Cardiac muscle cell (in vitro differentiated cells and primary cell): Measurements from ENCODE around the gene SERPIND1. TPM values are rescaled to one million over a fixed set of nuclear protein-coding genes. Genes with fewer than 3 reads are reported as not detected.

Experiments
- DNase-seq, 2 donors: peaks; one replicate each; pipeline versions ENCODE4 v3.0.0 to v3.0.0-alpha.2; 2010 to 2017; ENCODE audit warnings: low read depth in 1 of 2, low spot score in 1 of 2
- H3K27ac ChIP-seq: fragments of 200-600 bp; sonication (generic); 2 replicates; pipeline ENCODE4 v1.5.1; 2016
- H3K27me3 ChIP-seq: fragments of 200-600 bp; sonication (generic); 2 replicates; pipeline ENCODE4 v1.6.0; 2016; ENCODE audit warnings: control low read depth
- H3K36me3 ChIP-seq: fragments of 200-600 bp; sonication (generic); 2 replicates; pipeline ENCODE4 v1.5.1; 2016; ENCODE audit warnings: control low read depth
- H3K4me1 ChIP-seq: fragments of 200-600 bp; sonication (generic); 2 replicates; pipeline ENCODE4 v1.8.1; 2017; ENCODE audit warnings: low read depth, mild to moderate bottlenecking, mixed run types
- H3K4me3 ChIP-seq: fragments of 200-600 bp; sonication (generic); 2 replicates; pipeline ENCODE4 v1.5.1; 2016; ENCODE audit warnings: mild to moderate bottlenecking
- H3K9me3 ChIP-seq: fragments of 200-600 bp; sonication (generic); 2 replicates; pipeline ENCODE4 v1.5.1; 2017; ENCODE audit warnings: low read depth, mild to moderate bottlenecking, control low read depth
- polyA plus RNA-seq: library from polyadenylated mRNA; unstranded; fragments of >200 nt; fragmentation: Nextera tagmentation; extraction: Ambion mirVana; gene quantifications from 2 replicates; pipeline ENCODE4 v1.2.1, GENCODE V29; 2016
- total RNA-seq: library from RNA; depleted of rRNA; stranded (reverse); fragments of >200 nt; gene quantifications from 2 replicates; pipeline ENCODE4 v1.2.3, GENCODE V29; 2016
- TF ChIP-seq, protein P1 (sequence below): IDR thresholded peaks from 2 replicates; pipeline ENCODE4 v1.5.1; 2012; ENCODE audit warnings: low read depth, mild to moderate bottlenecking, low read length

SERPIND1 gene
- total and polyA plus RNA-seq, 2 experiments from 2014 or later: 0.94 to 1.3 TPM

DNA sequence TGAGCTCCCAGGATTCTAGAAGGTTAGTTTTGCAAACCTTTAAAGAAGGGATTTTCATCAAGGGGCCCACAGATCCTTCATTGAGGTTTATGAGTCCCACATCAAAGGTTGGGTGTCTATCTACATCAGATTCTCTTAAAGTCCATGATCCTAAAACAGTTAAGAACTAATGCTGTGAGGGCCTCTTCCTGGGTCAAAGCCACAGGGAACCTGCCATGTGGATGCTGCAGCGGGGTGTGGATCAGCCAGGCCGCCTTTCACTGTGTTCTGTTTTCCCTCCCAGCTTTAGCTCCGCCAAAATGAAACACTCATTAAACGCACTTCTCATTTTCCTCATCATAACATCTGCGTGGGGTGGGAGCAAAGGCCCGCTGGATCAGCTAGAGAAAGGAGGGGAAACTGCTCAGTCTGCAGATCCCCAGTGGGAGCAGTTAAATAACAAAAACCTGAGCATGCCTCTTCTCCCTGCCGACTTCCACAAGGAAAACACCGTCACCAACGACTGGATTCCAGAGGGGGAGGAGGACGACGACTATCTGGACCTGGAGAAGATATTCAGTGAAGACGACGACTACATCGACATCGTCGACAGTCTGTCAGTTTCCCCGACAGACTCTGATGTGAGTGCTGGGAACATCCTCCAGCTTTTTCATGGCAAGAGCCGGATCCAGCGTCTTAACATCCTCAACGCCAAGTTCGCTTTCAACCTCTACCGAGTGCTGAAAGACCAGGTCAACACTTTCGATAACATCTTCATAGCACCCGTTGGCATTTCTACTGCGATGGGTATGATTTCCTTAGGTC, 5.3 kb downstream of the SERPIND1 start:
- H3K4me3 ChIP-seq: no peak overlapping the region
- TF ChIP-seq, protein P1, sequence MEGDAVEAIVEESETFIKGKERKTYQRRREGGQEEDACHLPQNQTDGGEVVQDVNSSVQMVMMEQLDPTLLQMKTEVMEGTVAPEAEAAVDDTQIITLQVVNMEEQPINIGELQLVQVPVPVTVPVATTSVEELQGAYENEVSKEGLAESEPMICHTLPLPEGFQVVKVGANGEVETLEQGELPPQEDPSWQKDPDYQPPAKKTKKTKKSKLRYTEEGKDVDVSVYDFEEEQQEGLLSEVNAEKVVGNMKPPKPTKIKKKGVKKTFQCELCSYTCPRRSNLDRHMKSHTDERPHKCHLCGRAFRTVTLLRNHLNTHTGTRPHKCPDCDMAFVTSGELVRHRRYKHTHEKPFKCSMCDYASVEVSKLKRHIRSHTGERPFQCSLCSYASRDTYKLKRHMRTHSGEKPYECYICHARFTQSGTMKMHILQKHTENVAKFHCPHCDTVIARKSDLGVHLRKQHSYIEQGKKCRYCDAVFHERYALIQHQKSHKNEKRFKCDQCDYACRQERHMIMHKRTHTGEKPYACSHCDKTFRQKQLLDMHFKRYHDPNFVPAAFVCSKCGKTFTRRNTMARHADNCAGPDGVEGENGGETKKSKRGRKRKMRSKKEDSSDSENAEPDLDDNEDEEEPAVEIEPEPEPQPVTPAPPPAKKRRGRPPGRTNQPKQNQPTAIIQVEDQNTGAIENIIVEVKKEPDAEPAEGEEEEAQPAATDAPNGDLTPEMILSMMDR: no peak

DNA sequence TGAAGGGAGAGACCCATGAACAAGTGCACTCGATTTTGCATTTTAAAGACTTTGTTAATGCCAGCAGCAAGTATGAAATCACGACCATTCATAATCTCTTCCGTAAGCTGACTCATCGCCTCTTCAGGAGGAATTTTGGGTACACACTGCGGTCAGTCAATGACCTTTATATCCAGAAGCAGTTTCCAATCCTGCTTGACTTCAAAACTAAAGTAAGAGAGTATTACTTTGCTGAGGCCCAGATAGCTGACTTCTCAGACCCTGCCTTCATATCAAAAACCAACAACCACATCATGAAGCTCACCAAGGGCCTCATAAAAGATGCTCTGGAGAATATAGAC, 5.9 kb downstream of the SERPIND1 start:
- no peak overlapping the region for H3K4me3 ChIP-seq
- H3K27ac ChIP-seq: no peak overlapping the region
- TF ChIP-seq, protein P1: no peak
- H3K27me3 ChIP-seq: no peaks in the 10 kb centered on the region
- peak in 1 of 2 donors; percentile 83 for DNase-seq
- no peaks in the 10 kb centered on the region for H3K36me3 ChIP-seq
- peaks cover 39% of the 10 kb centered on the region for H3K4me1 ChIP-seq
- H3K9me3 ChIP-seq: no peaks in the 10 kb centered on the region

More for the DNA sequence above, 5.3 kb downstream of the SERPIND1 start:
- no peaks in the 10 kb centered on the region for H3K36me3 ChIP-seq
- DNase-seq: no peak
- no peaks in the 10 kb centered on the region for H3K9me3 ChIP-seq
- no peak overlapping the region for H3K27ac ChIP-seq
- peaks cover 43% of the 10 kb centered on the region for H3K4me1 ChIP-seq
- no peaks in the 10 kb centered on the region for H3K27me3 ChIP-seq

DNA sequence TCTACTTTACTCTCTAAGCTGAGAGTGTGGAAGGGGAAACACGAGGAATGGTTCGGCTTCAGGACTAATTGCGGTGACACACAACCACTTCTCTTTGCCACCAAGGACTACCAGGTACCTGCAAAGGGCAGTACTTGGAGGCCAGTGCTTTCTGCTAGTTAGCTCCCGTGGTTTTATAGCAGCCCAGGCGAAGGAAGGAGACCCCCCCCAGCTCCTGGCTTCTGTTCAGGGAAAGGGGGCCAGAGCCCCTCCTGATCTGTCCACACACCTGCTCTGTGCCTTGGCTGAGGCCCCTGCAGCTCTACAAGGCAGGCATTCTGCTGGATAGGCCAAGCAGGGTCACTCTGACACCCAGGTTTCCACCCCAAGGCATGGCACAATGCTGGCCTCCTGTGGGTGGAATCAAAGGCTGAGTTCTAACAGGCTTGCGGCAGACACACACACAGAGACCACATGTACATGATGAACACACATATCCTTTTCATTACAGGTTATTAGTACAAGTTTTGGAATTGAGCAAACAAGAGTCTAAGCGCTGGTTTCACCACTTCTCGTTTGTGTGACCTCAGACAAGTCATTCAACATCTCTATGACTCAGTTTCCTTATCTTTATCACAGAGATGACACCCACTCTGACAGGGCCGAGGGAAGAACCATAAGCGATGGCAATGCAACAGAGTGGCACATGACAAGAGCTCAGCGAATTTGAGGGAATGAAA, 7.5 kb downstream of the SERPIND1 start:
- peak in 1 of 2 donors; percentile 30 for DNase-seq
- H3K4me1 ChIP-seq: peaks cover 32% of the 10 kb centered on the region
- no peak overlapping the region for H3K27ac ChIP-seq
- no peaks in the 10 kb centered on the region for H3K27me3 ChIP-seq
- no peaks in the 10 kb centered on the region for H3K9me3 ChIP-seq
- no peaks in the 10 kb centered on the region for H3K36me3 ChIP-seq
- TF ChIP-seq, protein P1: no peak
- H3K4me3 ChIP-seq: no peak overlapping the region

DNA sequence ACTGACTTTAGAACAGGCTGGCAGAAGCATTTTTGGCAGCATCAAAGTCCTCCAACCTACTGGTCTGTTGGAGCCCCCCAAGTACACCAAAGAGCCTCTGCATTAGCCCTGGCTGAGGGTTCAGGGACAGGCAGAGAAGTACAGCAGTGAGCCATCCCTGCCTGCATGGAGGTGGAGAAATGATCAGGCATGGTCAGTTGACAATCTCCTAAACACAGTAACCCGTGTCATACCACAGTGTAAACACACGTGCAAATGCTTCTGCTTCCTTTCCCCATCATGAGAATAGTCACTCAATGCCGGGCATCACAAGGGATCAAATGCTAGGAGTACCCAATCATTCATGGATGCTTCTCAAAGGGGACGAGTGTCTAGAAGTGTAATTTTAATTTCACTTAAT, 8.2 kb downstream of the SERPIND1 start:
- H3K4me1 ChIP-seq: peaks cover 31% of the 10 kb centered on the region
- no peaks in the 10 kb centered on the region for H3K36me3 ChIP-seq
- no peak overlapping the region for H3K27ac ChIP-seq
- no peaks in the 10 kb centered on the region for H3K27me3 ChIP-seq
- H3K4me3 ChIP-seq: no peak overlapping the region
- no peak for DNase-seq
- TF ChIP-seq, protein P1: no peak
- no peaks in the 10 kb centered on the region for H3K9me3 ChIP-seq

DNA sequence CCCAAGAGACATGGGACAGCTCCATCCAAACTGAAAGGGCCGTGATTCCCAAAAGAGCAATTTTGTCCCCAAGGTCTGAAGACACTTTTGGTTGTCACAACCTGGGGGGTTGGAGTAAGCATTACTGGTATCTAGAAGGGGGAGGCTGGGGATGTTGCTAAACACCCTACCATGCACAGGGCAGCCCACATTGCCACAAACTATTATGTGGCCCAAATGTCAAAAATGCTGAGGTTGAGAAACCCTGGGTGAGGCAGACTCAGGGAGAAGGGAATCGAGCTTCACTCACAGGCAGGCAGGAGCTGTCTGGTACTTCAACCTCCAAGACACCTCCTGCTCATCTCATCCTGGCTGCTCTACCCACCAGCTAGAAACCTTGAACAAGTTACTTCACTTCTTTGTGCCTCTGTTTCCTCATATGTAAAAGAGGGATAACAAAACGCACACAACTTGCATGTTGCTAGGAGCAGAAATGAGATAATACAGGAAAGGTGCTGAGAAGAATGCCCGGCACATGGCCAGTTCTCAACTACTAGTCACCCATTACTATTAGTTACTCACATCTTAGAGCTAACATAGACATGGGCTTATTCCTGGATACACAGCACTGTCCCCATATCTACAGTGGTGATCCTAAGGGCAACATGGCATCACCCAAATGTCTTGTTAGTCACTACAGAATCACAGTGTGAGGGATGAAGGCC, 8.8 kb downstream of the SERPIND1 start:
- no peak for DNase-seq
- Histone ChIP-seq H3K4me1 (peaks cover 33% of the 10 kb centered on the region), H3K9me3 (no peaks in the 10 kb centered on the region), H3K27ac (no peak overlapping the region), H3K27me3 (no peaks in the 10 kb centered on the region), H3K36me3 (no peaks in the 10 kb centered on the region), H3K4me3 (no peak overlapping the region)
- TF ChIP-seq, protein P1: no peak
